Psoas muscle (tissue), 8 donors: Measurements from ENCODE around the gene CLEC19A. TPM values are rescaled to one million over a fixed set of nuclear protein-coding genes. Genes with fewer than 3 reads are reported as not detected.

Experiments used
- ATAC-seq, 4 donors: fragments of 200-7000 bp; cut with Tn5 transposase; one replicate each; pipeline ENCODE4 v1.9.1; 2020; ENCODE audit warnings: moderate library complexity in 3 of 4, mild to moderate bottlenecking in 2 of 4
- DNase-seq, 2 donors: peaks; one replicate each; pipeline ENCODE4 v3.0.0-alpha.2; 2020
- H3K27ac ChIP-seq: fragments of 200-600 bp; one replicate; pipeline ENCODE4 v1.8.0; 2022
- H3K27me3 ChIP-seq, 3 donors: fragments of 200-600 bp in 1 of 3; one replicate each; pipeline versions ENCODE4 v1.6.1 to v1.8.0; 2013 to 2022; ENCODE audit warnings: low read length in 2 of 3, mild to moderate bottlenecking in 2 of 3, moderate library complexity in 1 of 3; ENCODE audit not compliant: insufficient read depth in 3 of 3
- H3K36me3 ChIP-seq, 2 donors: fragments of 200-600 bp in 1 of 2; one replicate each; pipeline versions ENCODE4 v1.6.1 to v1.8.0; 2013 to 2022; ENCODE audit warnings: low read depth in 1 of 2, mild to moderate bottlenecking in 1 of 2, moderate library complexity in 1 of 2; ENCODE audit not compliant: insufficient read depth in 1 of 2
- H3K4me1 ChIP-seq: fragments of 200-600 bp; one replicate; pipeline ENCODE4 v1.8.0; 2022
- H3K4me3 ChIP-seq: fragments of 200-600 bp; one replicate; pipeline ENCODE4 v1.8.0; 2022; ENCODE audit warnings: mild to moderate bottlenecking
- H3K9me3 ChIP-seq: fragments of 200-600 bp; one replicate; pipeline ENCODE4 v1.8.0; 2022
- CTCF ChIP-seq: fragments of 200-600 bp; IDR thresholded peaks from one replicate; pipeline ENCODE4 v1.8.0; 2022; ENCODE audit warnings: antibody characterized with exemption
- WGBS, 3 donors: extraction: QIAGEN DNeasy Blood & Tissue Kit; methylation state at CpG; one replicate each; pipeline versions ENCODE4 v1.1.6 to v1.1.7; 2013; 5-methylcytosine and 5-hydroxymethylcytosine counted together
- intact Hi-C, 2 donors: fragments of 100-400 bp; cut with DNase I; formaldehyde crosslinking; loops; one replicate each; pipeline versions ENCODE4 v1.11.0 to v1.14.2; 2022
- polyA plus RNA-seq, 3 donors: library from polyadenylated mRNA; stranded (reverse); fragments of 200-250 nt; gene quantifications; one replicate each; pipeline ENCODE4 v1.2.3, GENCODE V29; 2013
- total RNA-seq, 4 donors: library from RNA; stranded (reverse); fragmentation: NEBNext Ultra II Directional in 2 of 4; extraction: Animal tissue kit (Norgen Biotek cat#: 25700) in 2 of 4; gene quantifications; one replicate each; pipeline versions ENCODE4 v1.2.1 to v1.2.4, GENCODE V29; 2021 to 2023
- donor health status: healthy with polysubstance abuse.
- donor health status: DM: no; HTN: no; CAD: no; lungs with moderate emphysema.
- donor health status: Bipolar disorder and iron deficiency.
- donor health status: healthy.
- donor health status: DM: yes; HTN: yes; CAD: no.
- donor health status: DM: no; HTN: no; CAD: no.
- donor health status: DM: no; HTN: no; CAD: no.
- donor health status: DM: yes; HTN: yes; CAD: no.

The CLEC19A gene
- total and polyA plus RNA-seq, 7 donors, result not detected

DNA sequence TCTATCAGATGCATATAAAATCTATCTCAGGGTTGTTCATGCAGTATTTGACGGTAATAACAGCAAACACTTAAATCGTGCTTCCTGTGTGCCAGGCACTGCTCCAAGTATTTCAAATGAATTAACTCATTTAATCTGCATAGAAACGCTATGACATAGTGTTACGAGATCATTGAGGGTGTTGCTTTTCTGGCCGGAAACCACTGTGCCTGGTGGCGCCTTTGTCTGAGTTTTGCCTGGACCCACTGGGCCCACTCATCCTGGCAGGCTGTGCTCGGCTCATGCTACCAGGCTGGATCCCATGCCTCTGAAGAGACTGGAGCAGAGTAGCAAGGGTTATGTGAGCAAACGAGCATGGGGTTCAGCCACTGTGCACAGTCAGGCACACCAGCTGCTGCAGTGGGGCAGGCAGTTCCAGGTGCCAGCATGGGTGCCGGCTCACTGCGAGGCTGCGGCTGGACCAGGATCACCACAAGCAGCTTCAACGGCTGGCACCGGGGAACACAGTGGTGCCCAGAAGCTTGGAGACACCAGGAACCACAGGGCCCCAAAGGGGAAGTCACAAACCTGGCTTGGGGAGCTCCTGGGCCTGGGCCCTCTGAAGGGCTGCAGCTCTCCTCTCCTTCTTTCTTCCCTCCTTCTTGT is 45.9 kb upstream of the CLEC19A start:
- no peaks in the 10 kb centered on the region for H3K27me3 ChIP-seq
- peaks cover 10% of the 10 kb centered on the region for H3K9me3 ChIP-seq
- intact Hi-C loops, result no loop called here
- 59 to 80% (median 62%) methylated on average over 12 to 13 of the region's 13 CpGs for WGBS, 3 donors
- DNase-seq (no peak), ATAC-seq (no peak)
- H3K4me3 ChIP-seq, result no peak overlapping the region
- H3K4me1 ChIP-seq, result no peaks in the 10 kb centered on the region
- H3K27ac ChIP-seq, result no peak overlapping the region
- H3K36me3 ChIP-seq, result no peaks in the 10 kb centered on the region
- no peak for TF ChIP-seq CTCF

- H3K36me3 ChIP-seq, result no peaks in the 10 kb centered on the region
- H3K27me3 ChIP-seq, result no peaks in the 10 kb centered on the region
- no peak overlapping the region for H3K27ac ChIP-seq
- no peaks in the 10 kb centered on the region for H3K4me1 ChIP-seq
- no peak overlapping the region for H3K4me3 ChIP-seq
- no peak for DNase-seq
- TF ChIP-seq CTCF, result no peak
- ATAC-seq, result no peak
- peaks cover 4% of the 10 kb centered on the region for H3K9me3 ChIP-seq
- WGBS, 3 donors, result 93 to 98% (median 97%) methylated on average over 7 of the region's 7 CpGs
- intact Hi-C loops, result no loop called here
Observed at GRCh38 chr16:19240494-19240893, 45.0 kb upstream of the CLEC19A start.

GRCh38 chr16:19241512-19241911 is 44.0 kb upstream of the CLEC19A start:
- no peaks in the 10 kb centered on the region for H3K36me3 ChIP-seq

DNA sequence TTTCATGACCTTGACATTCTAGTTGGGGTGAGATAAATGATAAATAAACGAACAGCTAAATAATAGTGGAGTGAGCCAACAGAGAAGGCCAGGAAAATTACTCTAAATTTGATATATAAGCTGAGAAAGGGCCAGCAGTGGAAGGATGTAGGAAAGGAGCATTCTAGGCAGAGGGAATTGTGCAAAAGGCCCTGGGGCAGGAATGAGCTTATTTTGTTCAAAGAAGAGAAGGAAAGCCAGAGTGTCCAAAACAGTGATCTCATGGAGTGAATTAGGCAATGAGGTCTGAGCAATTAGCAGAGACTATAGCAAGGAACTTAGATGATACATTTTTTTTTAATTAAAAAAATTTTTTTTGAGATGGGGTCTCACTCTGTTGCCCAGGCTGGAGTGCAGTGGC is 43.3 kb upstream of the CLEC19A start:
- Histone ChIP-seq H3K36me3 (no peaks in the 10 kb centered on the region), H3K4me3 (no peak overlapping the region), H3K4me1 (no peaks in the 10 kb centered on the region), H3K27ac (no peak overlapping the region), H3K27me3 (no peaks in the 10 kb centered on the region), H3K9me3 (no peaks in the 10 kb centered on the region)
- DNase-seq, result no peak
- 48 to 54% (median 49%) methylated on average over 1 of the region's 1 CpG for WGBS, 3 donors
- TF ChIP-seq CTCF, result no peak
- ATAC-seq, result no peak
- intact Hi-C loops, result no loop called here

More at GRCh38 chr16:19241512-19241911, 44.0 kb upstream of the CLEC19A start:
- no peak for TF ChIP-seq CTCF
- Histone ChIP-seq H3K9me3 (no peaks in the 10 kb centered on the region), H3K27ac (no peak overlapping the region), H3K4me1 (no peaks in the 10 kb centered on the region), H3K27me3 (no peaks in the 10 kb centered on the region), H3K4me3 (no peak overlapping the region)
- intact Hi-C loops, result no loop called here
- no peak for ATAC-seq
- 93 to 99% (median 95%) methylated on average over 7 to 11 of the region's 11 CpGs for WGBS, 3 donors
- DNase-seq, result no peak
